Lung (tissue), 12 donors: ENCODE results near the gene TTLL10. TPM values are rescaled to one million over a fixed set of nuclear protein-coding genes. Genes with fewer than 3 reads are reported as not detected.

Experiments used
- ATAC-seq: fragments of 200-7000 bp; cut with Tn5 transposase; one replicate; pipeline ENCODE4 v1.9.1; 2020; ENCODE audit warnings: moderate number of reproducible peaks; ENCODE audit not compliant: insufficient read depth, low FRiP score
- DNase-seq, 3 donors: peaks; one replicate each; pipeline ENCODE4 v3.0.0-alpha.2; 2013 to 2017
- H3K27ac ChIP-seq, 2 donors: one replicate each; pipeline ENCODE4 v1.5.1; 2013; ENCODE audit warnings: mild to moderate bottlenecking in 2 of 2, moderate library complexity in 2 of 2, control low read depth in 1 of 2, inconsistent platforms in 1 of 2, low read depth in 1 of 2, low read length in 1 of 2
- H3K27me3 ChIP-seq, 3 donors: one replicate each; pipeline ENCODE4 v1.5.1; 2013; ENCODE audit warnings: low read length in 2 of 3; ENCODE audit not compliant: control insufficient read depth in 3 of 3, insufficient read depth in 3 of 3
- H3K36me3 ChIP-seq, 4 donors: one replicate each; pipeline ENCODE4 v1.5.1; 2013; ENCODE audit warnings: low read length in 4 of 4, mild to moderate bottlenecking in 1 of 4, moderate library complexity in 1 of 4; ENCODE audit not compliant: control insufficient read depth in 4 of 4, insufficient read depth in 4 of 4
- H3K4me1 ChIP-seq, 5 donors: one replicate each; pipeline ENCODE4 v1.5.1; 2013; ENCODE audit warnings: low read length in 5 of 5, mild to moderate bottlenecking in 2 of 5, moderate library complexity in 1 of 5; ENCODE audit not compliant: control insufficient read depth in 5 of 5, insufficient read depth in 5 of 5
- H3K4me3 ChIP-seq: one replicate; pipeline ENCODE4 v1.5.1; 2013; ENCODE audit warnings: mild to moderate bottlenecking, control low read depth, moderate library complexity
- H3K9ac ChIP-seq, 2 donors: one replicate each; pipeline ENCODE4 v1.5.1; 2013; ENCODE audit warnings: low read length in 2 of 2, control low read depth in 1 of 2; ENCODE audit not compliant: insufficient read depth in 1 of 2
- H3K9me3 ChIP-seq, 4 donors: one replicate each; pipeline ENCODE4 v1.5.1; 2013; ENCODE audit warnings: low read length in 3 of 4, mild to moderate bottlenecking in 1 of 4, moderate library complexity in 1 of 4; ENCODE audit not compliant: control insufficient read depth in 4 of 4, insufficient read depth in 3 of 4
- CTCF ChIP-seq: IDR thresholded peaks from 2 replicates; pipeline ENCODE4 v1.5.1; 2012; ENCODE audit warnings: mild to moderate bottlenecking; ENCODE audit errors: control extremely low read depth, extremely low read depth
- WGBS, 2 donors: extraction: QIAGEN DNeasy Blood & Tissue Kit; methylation state at CpG; one replicate each; pipeline ENCODE4 v1.1.7; 2013; 5-methylcytosine and 5-hydroxymethylcytosine counted together
- polyA plus RNA-seq, 2 donors: library from polyadenylated mRNA; stranded (reverse); fragments of 200-250 nt; gene quantifications; one replicate each; pipeline ENCODE4 v1.2.1, GENCODE V29; 2013
- total RNA-seq, 2 donors: library from RNA; depleted of rRNA in 1 of 2; stranded (reverse); fragments of >200 nt in 1 of 2; gene quantifications; one replicate each; pipeline ENCODE4 v1.2.1, GENCODE V29; 2014 to 2021
- donor health status: control.
- donor health status: control.
- donor health status: Bipolar disorder and iron deficiency.
- donor health status: healthy.
- donor health status: DM: yes; HTN: yes; CAD: no.

The TTLL10 gene
- total and polyA plus RNA-seq, 4 donors, result 3.7 to 19.7 (median 4.5) TPM

GRCh38 chr1:1242461-1243265 lies 69.0 kb downstream of the TTLL10 start:
- Histone ChIP-seq H3K9me3 (peaks cover 0 to 7% (median 0%) of the 10 kb centered on the region in 4 donors), H3K4me3 (no peak overlapping the region), H3K4me1 (peaks cover 0 to 5% (median 0%) of the 10 kb centered on the region in 5 donors), H3K27me3 (peaks cover 6 to 32% (median 24%) of the 10 kb centered on the region in 3 donors), H3K27ac (no peak overlapping the region), H3K36me3 (no peaks in the 10 kb centered on the region), H3K9ac (no peak overlapping the region)
- DNase-seq, result no peak
- WGBS, 2 donors, result 92% methylated on average over 41 of the region's 41 CpGs
- no peak for TF ChIP-seq CTCF
- no peak for ATAC-seq

GRCh38 chr1:1243266-1243660 lies 69.6 kb downstream of the TTLL10 start:
- peaks cover 6 to 31% (median 27%) of the 10 kb centered on the region in 3 donors for H3K27me3 ChIP-seq
- peaks cover 0 to 5% (median 0%) of the 10 kb centered on the region in 5 donors for H3K4me1 ChIP-seq
- H3K4me3 ChIP-seq, result no peak overlapping the region
- peaks cover 0 to 7% (median 0%) of the 10 kb centered on the region in 4 donors for H3K9me3 ChIP-seq
- H3K9ac ChIP-seq, result no peak overlapping the region
- TF ChIP-seq CTCF, result no peak
- WGBS, 2 donors, result 94 to 96% methylated on average over 23 of the region's 23 CpGs
- H3K36me3 ChIP-seq, result no peaks in the 10 kb centered on the region
- DNase-seq, result no peak
- no peak overlapping the region for H3K27ac ChIP-seq
- no peak for ATAC-seq

GRCh38 chr1:1243807-1244191 lies 70.1 kb downstream of the TTLL10 start:
- Histone ChIP-seq H3K9ac (no peak overlapping the region), H3K4me3 (no peak overlapping the region), H3K27ac (no peak overlapping the region), H3K27me3 (peaks cover 6 to 28% (median 27%) of the 10 kb centered on the region in 3 donors), H3K9me3 (peaks cover 0 to 7% (median 0%) of the 10 kb centered on the region in 4 donors), H3K36me3 (no peaks in the 10 kb centered on the region), H3K4me1 (peaks cover 0 to 5% (median 0%) of the 10 kb centered on the region in 5 donors)
- no peak for TF ChIP-seq CTCF
- 67 to 81% methylated on average over 23 of the region's 23 CpGs for WGBS, 2 donors
- DNase-seq, result no peak
- no peak for ATAC-seq
